Measurements from ENCODE around the gene ARMC5.
"Not testable (repeated sequence)": the region's sequence is repeated elsewhere in the genome, so short reads cannot be mapped to it uniquely, and the experiment has no call there.

Gene ARMC5

GRCh38 chr16:31499928-31500327, 40.6 kb downstream of the ARMC5 start:
- DNase-seq (ENCODE audit: insufficient read length, low spot score), result no peak
- TF ChIP-seq CTCF (IDR thresholded peaks at IDR 0.05; ENCODE audit: insufficient read depth, missing control alignments), result no peak
- no peak for FAIRE-seq

- no peak for FAIRE-seq
- no peak for TF ChIP-seq CTCF (IDR thresholded peaks at IDR 0.05; ENCODE audit: insufficient read depth, missing control alignments)
- DNase-seq (ENCODE audit: insufficient read length, low spot score), result no peak
Observed at GRCh38 chr16:31501226-31501965, 42.1 kb downstream of the ARMC5 start.

GRCh38 chr16:31501966-31502348, 42.7 kb downstream of the ARMC5 start:
- FAIRE-seq (no peak), DNase-seq (ENCODE audit: insufficient read length, low spot score) (no peak)
- no peak for TF ChIP-seq CTCF (IDR thresholded peaks at IDR 0.05; ENCODE audit: insufficient read depth, missing control alignments)

DNA sequence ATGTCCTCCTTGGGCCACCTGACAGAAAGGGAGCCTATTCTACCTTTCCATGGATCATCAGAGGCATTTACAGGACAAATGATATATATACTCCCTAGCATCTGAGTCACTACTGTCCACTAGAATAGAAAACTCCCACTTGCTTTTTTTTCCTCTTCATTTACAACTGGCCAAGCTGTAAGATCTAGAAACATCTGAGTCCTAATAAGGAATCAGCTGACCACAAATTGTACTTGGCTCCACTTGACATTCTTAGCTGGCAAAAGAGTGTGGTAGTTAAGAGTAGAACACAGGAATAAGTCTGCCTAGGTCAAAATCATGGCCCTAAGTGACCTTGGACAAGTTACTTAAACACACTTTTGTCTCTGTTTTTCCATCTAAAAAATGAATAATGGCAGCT, 43.7 kb downstream of the ARMC5 start:
- DNase-seq (ENCODE audit: insufficient read length, low spot score) (no peak), FAIRE-seq (no peak)
- TF ChIP-seq CTCF (IDR thresholded peaks at IDR 0.05; ENCODE audit: insufficient read depth, missing control alignments), result no peak

DNA sequence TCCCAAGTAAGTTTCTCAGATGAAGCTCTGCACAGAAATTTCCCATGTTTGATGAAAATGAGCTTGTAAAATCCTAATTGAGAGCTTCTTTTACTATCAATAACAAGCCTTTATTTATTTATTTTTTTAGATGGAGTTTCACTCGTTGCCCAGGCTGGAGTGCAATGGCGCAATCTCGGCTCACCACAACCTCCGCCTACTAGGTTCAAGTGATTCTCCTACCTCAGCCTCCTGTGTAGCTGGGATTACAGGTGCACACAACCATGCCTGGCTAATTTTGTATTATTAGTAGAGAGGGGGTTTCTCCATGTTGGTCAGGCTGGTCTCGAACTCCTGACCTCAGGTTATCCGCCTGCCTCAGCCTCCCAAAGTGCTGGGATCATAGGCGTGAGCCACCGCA, 44.3 kb downstream of the ARMC5 start:
- FAIRE-seq, result not testable (repeated sequence)

DNA sequence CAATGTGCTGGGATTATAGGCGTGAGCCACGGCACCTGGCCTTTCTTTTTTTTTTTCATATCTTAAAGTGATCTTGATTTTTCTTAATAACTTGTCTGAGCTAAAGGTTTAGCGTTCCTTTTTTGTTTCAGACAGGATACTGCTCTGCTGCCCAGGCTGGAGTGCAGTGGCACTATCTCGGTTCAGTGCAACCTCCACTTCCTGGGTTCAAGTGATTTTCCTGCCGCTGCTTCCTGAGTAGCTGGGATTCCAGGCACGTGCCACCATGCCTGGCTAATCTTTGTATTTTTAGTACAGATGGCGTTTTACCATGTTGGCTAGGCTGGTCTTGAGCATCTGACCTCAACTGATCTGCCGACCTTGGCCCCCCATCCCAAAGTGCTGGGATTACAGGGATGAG, 44.9 kb downstream of the ARMC5 start:
- FAIRE-seq (no peak), DNase-seq (ENCODE audit: insufficient read length, low spot score) (no peak)
- no peak for TF ChIP-seq CTCF (IDR thresholded peaks at IDR 0.05; ENCODE audit: insufficient read depth, missing control alignments)

More for the DNA sequence above, 44.3 kb downstream of the ARMC5 start:
- DNase-seq (ENCODE audit: insufficient read length, low spot score), result not testable (repeated sequence)

GRCh38 chr16:31505483-31505882, 46.2 kb downstream of the ARMC5 start:
- TF ChIP-seq CTCF (IDR thresholded peaks at IDR 0.05; ENCODE audit: insufficient read depth, missing control alignments), result no peak
- FAIRE-seq (no peak), DNase-seq (ENCODE audit: insufficient read length, low spot score) (no peak)

- no peak for FAIRE-seq
- no peak for DNase-seq (ENCODE audit: insufficient read length, low spot score)
- TF ChIP-seq CTCF (IDR thresholded peaks at IDR 0.05; ENCODE audit: insufficient read depth, missing control alignments), result no peak
Observed at GRCh38 chr16:31507617-31507928, 48.3 kb downstream of the ARMC5 start.

Measured in D721Med (cell line).